GM12878 (cell line): ENCODE data around the gene CCDC74A. TPM values are rescaled to one million over a fixed set of nuclear protein-coding genes. Genes with fewer than 3 reads are reported as not detected.
A peak's percentile ranks its signal among the peaks of the same experiment; 100 is the strongest.
"Not testable (repeated sequence)": the region's sequence is repeated elsewhere in the genome, so short reads cannot be mapped to it uniquely, and the experiment has no call there.

Experiments used
- ATAC-seq: fragments of 200-7000 bp; cut with Tn5 transposase; 3 replicates; pipeline ENCODE4 v1.9.1; 2020; ENCODE audit warnings: mild to moderate bottlenecking, moderate library complexity
- BruUV-seq: library from RNA; stranded (reverse); fragments of 400-500 nt; replicated peaks from 2 replicates; lab custom pipeline; 2021; lab: Mats Ljungman, UMichigan
- CTCF ChIA-PET: fragments of 300-600 bp; sonication (Branson Sonifier 250); formaldehyde crosslinking; extraction: SDS; loops from one replicate; lab custom pipeline; 2021; ENCODE audit warnings: inconsistent platforms; lab: Yijun Ruan, JAX
- POLR2A ChIA-PET: fragments of 350-600 bp; formaldehyde crosslinking; extraction: SDS; loops from one replicate; lab custom pipeline; 2021; ENCODE audit warnings: inconsistent platforms; lab: Charles Lee
- RAD21 ChIA-PET: fragments of 300-600 bp; sonication (Branson Sonifier 250); formaldehyde crosslinking; loops from one replicate; lab custom pipeline; 2023; ENCODE audit warnings: antibody characterized with exemption; ENCODE audit not compliant: unreplicated experiment; lab: Charles Lee
- SMC1A ChIA-PET: fragments of 300-600 bp; sonication (Branson Sonifier 250); formaldehyde crosslinking; loops from one replicate; lab custom pipeline; 2023; ENCODE audit not compliant: unreplicated experiment, uncharacterized antibody; lab: Charles Lee
- DNase-seq: peaks from one replicate; pipeline ENCODE4 v3.0.0-alpha.2; 2011; ENCODE audit warnings: low read depth, low spot score
- FAIRE-seq: peaks from 3 replicates; lab custom pipeline; 2011; peaks lifted over from hg19 to GRCh38; lab: Jason Lieb, UNC
- H2AFZ ChIP-seq: 2 replicates; pipeline ENCODE4 v1.6.0; 2011; ENCODE audit warnings: low read depth, low read length, control low read depth; ENCODE audit not compliant: control insufficient read depth
- H3K27ac ChIP-seq: 2 replicates; pipeline ENCODE4 v1.5.1; 2011; ENCODE audit warnings: control low read depth; ENCODE audit not compliant: control insufficient read depth, insufficient read depth
- H3K27me3 ChIP-seq, 2 experiments: replicated peaks in 1 of 2; 2 replicates each; pipeline versions ENCODE4 v1.6.0 to v1.6.1; 2011; ENCODE audit warnings: low read length in 1 of 2; ENCODE audit not compliant: control insufficient read depth in 2 of 2, insufficient read depth in 2 of 2
- H3K36me3 ChIP-seq, 2 experiments: 2 replicates each; pipeline ENCODE4 v1.5.1; 2011; ENCODE audit warnings: low read length in 1 of 2; ENCODE audit not compliant: control insufficient read depth in 2 of 2, insufficient read depth in 2 of 2
- H3K4me1 ChIP-seq: 2 replicates; pipeline ENCODE4 v1.6.1; 2011; ENCODE audit warnings: mild to moderate bottlenecking, low read length, moderate library complexity, mixed read lengths; ENCODE audit not compliant: control insufficient read depth, insufficient read depth
- H3K4me2 ChIP-seq: 2 replicates; pipeline ENCODE4 v1.6.0; 2011; ENCODE audit warnings: control low read depth; ENCODE audit not compliant: control insufficient read depth, insufficient read depth
- H3K4me3 ChIP-seq: fragments of 200-600 bp; sonication (generic); 2 replicates; pipeline ENCODE4 v1.5.1; 2016
- H3K79me2 ChIP-seq: 2 replicates; pipeline ENCODE4 v1.6.0; 2011; ENCODE audit warnings: low read length; ENCODE audit not compliant: control insufficient read depth, insufficient read depth
- H3K9ac ChIP-seq: 2 replicates; pipeline ENCODE4 v1.8.0; 2011; ENCODE audit warnings: low read length, control low read depth, mixed read lengths; ENCODE audit not compliant: control insufficient read depth, insufficient read depth
- H3K9me3 ChIP-seq: replicated peaks from 3 replicates; pipeline ENCODE4 v1.5.1; 2011; ENCODE audit warnings: mild to moderate bottlenecking, low read length; ENCODE audit not compliant: control insufficient read depth, insufficient read depth
- H4K20me1 ChIP-seq: 2 replicates; pipeline ENCODE4 v1.6.0; 2011; ENCODE audit not compliant: control insufficient read depth, insufficient read depth
- BACH1 ChIP-seq: fragments of 450-650 bp; IDR thresholded peaks from 2 replicates; pipeline ENCODE4 v1.6.1; 2017; ENCODE audit warnings: mild to moderate bottlenecking, borderline replicate concordance
- DPF2 ChIP-seq: fragments of 450-650 bp; IDR thresholded peaks from 2 replicates; pipeline ENCODE4 v1.6.1; 2017; ENCODE audit warnings: mild to moderate bottlenecking
- GATAD2B ChIP-seq: fragments of 450-650 bp; conservative IDR thresholded peaks from 2 replicates; pipeline ENCODE4 v1.6.1; 2017; ENCODE audit warnings: low read depth, mild to moderate bottlenecking, moderate library complexity
- NR2C1 ChIP-seq: fragments of 450-650 bp; IDR thresholded peaks from 2 replicates; pipeline ENCODE4 v1.6.1; 2017; ENCODE audit warnings: antibody characterized with exemption, mild to moderate bottlenecking, moderate library complexity
- NR2F1 ChIP-seq: fragments of 450-650 bp; conservative IDR thresholded peaks from 2 replicates; pipeline ENCODE4 v1.6.1; 2017; ENCODE audit warnings: mild to moderate bottlenecking
- SMARCA5 ChIP-seq: fragments of 450-650 bp; IDR thresholded peaks from 2 replicates; pipeline ENCODE4 v1.6.1; 2017; ENCODE audit warnings: mild to moderate bottlenecking
- WGBS: methylation state at CpG from one replicate; pipeline ENCODE4 v1.1.6; 2016; ENCODE audit warnings: low lambda C conversion rate; ENCODE audit not compliant: insufficient replicate concordance, insufficient coverage; ENCODE audit errors: missing lambda C conversion rate; 5-methylcytosine and 5-hydroxymethylcytosine counted together
- in situ Hi-C: fragments of 300-500 bp; cut with MboI; formaldehyde crosslinking; loops from 9 replicates; pipeline ENCODE4 v1.14.3; 2018; ENCODE audit warnings: mixed read lengths
- intact Hi-C: fragments of 100-400 bp; cut with micrococcal nuclease; formaldehyde crosslinking; loops from one replicate; pipeline ENCODE4 v1.14.2; 2022; ENCODE audit not compliant: unreplicated experiment
- polyA plus RNA-seq, 11 experiments: library from polyadenylated mRNA; depleted of rRNA in 4 of 11; unstranded in 6 of 11; stranded (reverse) in 5 of 11; fragments of >200 nt; fragmentation: Nextera tagmentation in 4 of 11; fragmentation: Illumina TruSeq in 1 of 11; extraction: Ambion mirVana in 4 of 11; extraction: Trizol in 1 of 11; gene quantifications; 1 replicate in 1 of 11; 2 replicates in 10 of 11; pipeline versions ENCODE4 v1.2.1 to v1.2.3, GENCODE V29; 2011 to 2016; ENCODE audit warnings: inconsistent platforms in 2 of 11, missing spikeins in 2 of 11, low read depth in 1 of 11
- total RNA-seq, 4 experiments: library from RNA; depleted of rRNA in 3 of 4; stranded (reverse); fragments of >200 nt in 3 of 4; fragmentation: Illumina TruSeq in 1 of 4; extraction: Trizol in 1 of 4; gene quantifications; 2 replicates each; pipeline versions ENCODE4 v1.2.1 to v1.2.3, GENCODE V29; 2013 to 2021
- TF ChIP-seq, protein P1 (sequence below): fragments of 450-650 bp; conservative IDR thresholded peaks from 2 replicates; pipeline ENCODE4 v1.6.1; 2017; ENCODE audit warnings: mild to moderate bottlenecking, moderate library complexity
- TF ChIP-seq, protein P2 (sequence below): fragments of 450-650 bp; IDR thresholded peaks from 2 replicates; pipeline ENCODE4 v1.6.1; 2017; ENCODE audit warnings: mild to moderate bottlenecking, moderate library complexity

CCDC74A gene
- total and polyA plus RNA-seq, 10 of the 15 experiments (the other 5 are each of a cell fraction or from before 2014, with no cell fraction given), result 14.3 to 133 (median 64.2) TPM

DNA sequence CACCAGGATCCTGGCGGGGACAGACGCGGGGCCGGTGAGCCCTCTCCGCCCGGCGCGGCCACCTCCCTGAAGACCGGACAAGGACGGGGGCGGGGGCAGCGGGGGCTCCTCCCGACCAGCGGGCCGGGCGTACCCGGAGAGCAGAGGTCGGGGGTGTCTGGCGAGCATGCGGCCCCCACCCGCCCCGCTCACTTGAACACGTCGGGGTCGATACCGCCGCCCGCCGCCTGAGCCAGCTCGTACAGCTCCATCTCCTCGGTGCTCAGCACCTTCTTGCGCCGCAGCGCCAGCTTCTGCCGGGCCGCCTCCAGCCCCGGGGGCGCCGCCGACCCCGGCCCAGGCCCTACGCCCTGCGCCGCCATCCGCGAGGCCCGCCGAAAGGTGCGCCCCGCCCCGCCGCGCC, 35.7 kb upstream of the CCDC74A start, which contains the start of gene MZT2A:
Gene MZT2A, minus strand, starts transcription at position 383 of the 403 bp plus-strand sequence. Its CDS starts 21 bp downstream, at position 362.
- ATAC-seq, result peak; percentile 3
- H3K4me2 ChIP-seq, result peak within 1 kb of the TSS; percentile 72

More for the DNA sequence above, 35.7 kb upstream of the CCDC74A start, which contains the start of gene MZT2A:
- in situ Hi-C loops, BruUV-seq, H4K20me1 ChIP-seq, DNase-seq, H3K36me3 ChIP-seq, H3K4me1 ChIP-seq, RAD21 ChIA-PET, H3K27me3 ChIP-seq, H3K9me3 ChIP-seq, SMC1A ChIA-PET, FAIRE-seq: not testable (repeated sequence)
- TF ChIP-seq, protein P1, sequence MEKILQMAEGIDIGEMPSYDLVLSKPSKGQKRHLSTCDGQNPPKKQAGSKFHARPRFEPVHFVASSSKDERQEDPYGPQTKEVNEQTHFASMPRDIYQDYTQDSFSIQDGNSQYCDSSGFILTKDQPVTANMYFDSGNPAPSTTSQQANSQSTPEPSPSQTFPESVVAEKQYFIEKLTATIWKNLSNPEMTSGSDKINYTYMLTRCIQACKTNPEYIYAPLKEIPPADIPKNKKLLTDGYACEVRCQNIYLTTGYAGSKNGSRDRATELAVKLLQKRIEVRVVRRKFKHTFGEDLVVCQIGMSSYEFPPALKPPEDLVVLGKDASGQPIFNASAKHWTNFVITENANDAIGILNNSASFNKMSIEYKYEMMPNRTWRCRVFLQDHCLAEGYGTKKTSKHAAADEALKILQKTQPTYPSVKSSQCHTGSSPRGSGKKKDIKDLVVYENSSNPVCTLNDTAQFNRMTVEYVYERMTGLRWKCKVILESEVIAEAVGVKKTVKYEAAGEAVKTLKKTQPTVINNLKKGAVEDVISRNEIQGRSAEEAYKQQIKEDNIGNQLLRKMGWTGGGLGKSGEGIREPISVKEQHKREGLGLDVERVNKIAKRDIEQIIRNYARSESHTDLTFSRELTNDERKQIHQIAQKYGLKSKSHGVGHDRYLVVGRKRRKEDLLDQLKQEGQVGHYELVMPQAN, result peak; percentile 38; the same call in 1 of the 2 replicates
- TF ChIP-seq NR2F1 (peak; percentile 57; the same call in 1 of the 2 replicates), DPF2 (peak; percentile 41; the same call in 1 of the 2 replicates), SMARCA5 (0 out of 2 replicates have a peak, but pooled peaks have one; percentile 95), BACH1 (peak; percentile 57; the same call in 1 of the 2 replicates), GATAD2B (peak; percentile 71; the same call in 1 of the 2 replicates), NR2C1 (peak; percentile 22; the same call in 1 of the 2 replicates)
- TF ChIP-seq, protein P2, sequence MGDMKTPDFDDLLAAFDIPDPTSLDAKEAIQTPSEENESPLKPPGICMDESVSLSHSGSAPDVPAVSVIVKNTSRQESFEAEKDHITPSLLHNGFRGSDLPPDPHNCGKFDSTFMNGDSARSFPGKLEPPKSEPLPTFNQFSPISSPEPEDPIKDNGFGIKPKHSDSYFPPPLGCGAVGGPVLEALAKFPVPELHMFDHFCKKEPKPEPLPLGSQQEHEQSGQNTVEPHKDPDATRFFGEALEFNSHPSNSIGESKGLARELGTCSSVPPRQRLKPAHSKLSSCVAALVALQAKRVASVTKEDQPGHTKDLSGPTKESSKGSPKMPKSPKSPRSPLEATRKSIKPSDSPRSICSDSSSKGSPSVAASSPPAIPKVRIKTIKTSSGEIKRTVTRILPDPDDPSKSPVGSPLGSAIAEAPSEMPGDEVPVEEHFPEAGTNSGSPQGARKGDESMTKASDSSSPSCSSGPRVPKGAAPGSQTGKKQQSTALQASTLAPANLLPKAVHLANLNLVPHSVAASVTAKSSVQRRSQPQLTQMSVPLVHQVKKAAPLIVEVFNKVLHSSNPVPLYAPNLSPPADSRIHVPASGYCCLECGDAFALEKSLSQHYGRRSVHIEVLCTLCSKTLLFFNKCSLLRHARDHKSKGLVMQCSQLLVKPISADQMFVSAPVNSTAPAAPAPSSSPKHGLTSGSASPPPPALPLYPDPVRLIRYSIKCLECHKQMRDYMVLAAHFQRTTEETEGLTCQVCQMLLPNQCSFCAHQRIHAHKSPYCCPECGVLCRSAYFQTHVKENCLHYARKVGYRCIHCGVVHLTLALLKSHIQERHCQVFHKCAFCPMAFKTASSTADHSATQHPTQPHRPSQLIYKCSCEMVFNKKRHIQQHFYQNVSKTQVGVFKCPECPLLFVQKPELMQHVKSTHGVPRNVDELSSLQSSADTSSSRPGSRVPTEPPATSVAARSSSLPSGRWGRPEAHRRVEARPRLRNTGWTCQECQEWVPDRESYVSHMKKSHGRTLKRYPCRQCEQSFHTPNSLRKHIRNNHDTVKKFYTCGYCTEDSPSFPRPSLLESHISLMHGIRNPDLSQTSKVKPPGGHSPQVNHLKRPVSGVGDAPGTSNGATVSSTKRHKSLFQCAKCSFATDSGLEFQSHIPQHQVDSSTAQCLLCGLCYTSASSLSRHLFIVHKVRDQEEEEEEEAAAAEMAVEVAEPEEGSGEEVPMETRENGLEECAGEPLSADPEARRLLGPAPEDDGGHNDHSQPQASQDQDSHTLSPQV, result peak; percentile 44; the same call in 1 of the 2 replicates
- CTCF ChIA-PET, result interaction anchor here (0.9 to 3.8 kb wide), 6 partner anchors 37 to 385 kb away, joined by 3 to 25 read pairs (median 4); partner anchors contain the start of gene CCDC74A
- H3K4me3 ChIP-seq, result peak within 1 kb of the TSS; percentile 90
- 1% methylated on average over 28 of the region's 53 CpGs for WGBS
- peak within 1 kb of the TSS; percentile 91 for H2AFZ ChIP-seq
- H3K9ac ChIP-seq, result peak within 1 kb of the TSS; percentile 85
- H3K79me2 ChIP-seq, result peaks cover 68% of the 10 kb centered on the region
- intact Hi-C loops, result loop anchor here (1.0 to 10.0 kb wide), 5 partner anchors 35 to 397 kb away; partner anchors contain the start of genes CCDC74A and FAM168B
- peak within 1 kb of the TSS; percentile 86 for H3K27ac ChIP-seq
- POLR2A ChIA-PET, result interaction anchor here (1.5 kb wide), 1 partner anchor 335 kb away, joined by 3 read pairs; no protein-coding TSS in a partner anchor
